ENCODE data around the gene WDR48. TPM values are rescaled to one million over a fixed set of nuclear protein-coding genes. Genes with fewer than 3 reads are reported as not detected.

The WDR48 gene
- total RNA-seq, 3 donors from 2014 or later (not counting 1 experiment from before 2014, with no cell fraction given) = 89.1 to 101 (median 91.5) TPM

- Mint-ChIP-seq H3K4me1 (no peaks in the 10 kb centered on the region), H3K27me3 (ENCODE audit: low read depth in 2 of 2) (peaks cover 15 to 36% of the 10 kb centered on the region in 2 donors), H3K9me3 (no peaks in the 10 kb centered on the region), H3K27ac (no peak overlapping the region), H3K4me3 (no peak overlapping the region), H3K36me3 (no peaks in the 10 kb centered on the region)
- no peak for TF ChIP-seq CTCF (IDR thresholded peaks at IDR 0.05)
- H3K4me3 ChIP-seq (ENCODE audit: low read length) = no peak overlapping the region
- no peaks in the 10 kb centered on the region for H3K4me1 ChIP-seq (ENCODE audit: control insufficient read depth, insufficient read depth, low read length)
- H3K9me3 ChIP-seq (ENCODE audit: control insufficient read depth, insufficient read depth, low read length) = no peaks in the 10 kb centered on the region
- no peak for ATAC-seq
- H3K27ac ChIP-seq (ENCODE audit: low read length) = no peak overlapping the region
- H3K27me3 ChIP-seq (ENCODE audit: control insufficient read depth, insufficient read depth, low read length) = no peaks in the 10 kb centered on the region
- intact Hi-C loops (cut with micrococcal nuclease) = no loop called here
- no peaks in the 10 kb centered on the region for H3K36me3 ChIP-seq (ENCODE audit: control insufficient read depth, insufficient read depth, low read length)
- DNase-seq = no peak
- 96% methylated on average over 3 of the region's 3 CpGs for WGBS (ENCODE audit: insufficient coverage)
Measured at GRCh38 chr3:39115870-39116269, 64.1 kb downstream of the WDR48 start.

DNA sequence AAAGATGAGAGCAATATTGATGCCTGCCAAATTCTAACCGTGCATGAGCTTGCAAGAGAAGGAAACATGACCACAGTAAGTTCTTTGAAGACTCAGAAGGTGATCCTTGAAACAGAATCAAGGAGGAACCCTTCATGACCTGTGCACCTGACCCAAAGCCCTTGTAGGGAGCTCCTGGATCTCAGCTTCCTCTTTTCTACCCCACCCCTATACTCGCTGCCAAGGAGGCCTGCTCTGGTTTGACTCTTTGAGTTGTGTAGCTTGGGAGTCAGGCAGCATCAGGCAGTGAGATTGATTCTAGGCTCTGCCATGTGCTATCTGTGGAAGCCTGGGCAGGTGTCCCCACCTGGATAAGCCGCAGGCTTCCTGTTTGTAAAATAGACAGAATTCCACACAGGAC is 66.3 kb downstream of the WDR48 start:
- Histone ChIP-seq H3K36me3 (ENCODE audit: control insufficient read depth, insufficient read depth, low read length) (no peaks in the 10 kb centered on the region), H3K4me1 (ENCODE audit: control insufficient read depth, insufficient read depth, low read length) (peaks cover 6% of the 10 kb centered on the region), H3K9me3 (ENCODE audit: control insufficient read depth, insufficient read depth, low read length) (no peaks in the 10 kb centered on the region), H3K27me3 (ENCODE audit: control insufficient read depth, insufficient read depth, low read length) (no peaks in the 10 kb centered on the region), H3K27ac (ENCODE audit: low read length) (no peak overlapping the region), H3K4me3 (ENCODE audit: low read length) (no peak overlapping the region)
- H3K9me3 Mint-ChIP-seq = no peaks in the 10 kb centered on the region
- H3K27me3 Mint-ChIP-seq (ENCODE audit: low read depth in 2 of 2) = peaks cover 22 to 42% of the 10 kb centered on the region in 2 donors
- TF ChIP-seq CTCF (IDR thresholded peaks at IDR 0.05) = no peak
- no peaks in the 10 kb centered on the region for H3K4me1 Mint-ChIP-seq
- ATAC-seq = no peak
- intact Hi-C loops (cut with micrococcal nuclease) = no loop called here
- no peaks in the 10 kb centered on the region for H3K36me3 Mint-ChIP-seq
- no peak overlapping the region for H3K27ac Mint-ChIP-seq
- no peak overlapping the region for H3K4me3 Mint-ChIP-seq
- WGBS (ENCODE audit: insufficient coverage) = 82% methylated on average over 3 of the region's 3 CpGs
- DNase-seq = no peak

DNA sequence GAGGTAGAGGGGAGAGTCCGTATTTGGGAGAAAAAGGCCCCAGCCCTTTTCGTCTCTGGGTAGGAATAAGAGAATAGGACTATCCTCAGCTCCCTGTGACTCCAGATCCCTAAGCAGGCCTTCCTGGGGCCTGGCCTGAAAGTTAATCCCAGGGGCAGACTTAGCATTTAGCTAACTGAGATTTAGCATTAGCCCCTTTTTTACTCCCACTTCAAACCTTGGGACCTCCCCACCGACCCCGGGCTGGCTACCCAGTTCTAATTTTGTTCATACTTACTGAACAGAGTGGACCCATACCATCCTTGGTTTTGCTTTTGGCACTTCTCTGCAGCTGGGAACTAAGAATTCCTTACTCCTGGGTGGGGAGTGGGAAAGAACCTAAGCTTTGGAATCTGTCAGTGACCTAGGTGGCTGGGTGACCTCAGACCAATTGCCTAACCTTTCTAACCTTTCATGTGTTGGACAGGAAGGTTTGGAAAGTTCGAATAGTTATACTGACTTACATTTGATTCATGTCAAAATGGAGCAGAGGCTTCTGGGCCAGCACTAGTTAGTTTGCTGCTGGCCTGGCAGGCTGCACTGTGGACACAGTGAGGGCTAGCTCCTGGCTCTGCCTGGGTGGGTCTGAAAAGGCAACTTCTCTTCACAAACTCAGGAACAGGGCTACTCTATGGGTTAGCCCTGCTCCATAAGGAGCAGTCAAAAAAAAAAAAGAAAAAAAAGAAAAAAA is 67.3 kb downstream of the WDR48 start:
- Mint-ChIP-seq H3K4me1 (no peaks in the 10 kb centered on the region), H3K4me3 (no peak overlapping the region), H3K27me3 (ENCODE audit: low read depth in 2 of 2) (peaks cover 22 to 36% of the 10 kb centered on the region in 2 donors), H3K36me3 (no peaks in the 10 kb centered on the region), H3K9me3 (no peaks in the 10 kb centered on the region), H3K27ac (no peak overlapping the region)
- 92% methylated on average over 5 of the region's 5 CpGs for WGBS (ENCODE audit: insufficient coverage)
- ATAC-seq = no peak
- Histone ChIP-seq H3K4me1 (ENCODE audit: control insufficient read depth, insufficient read depth, low read length) (peaks cover 6% of the 10 kb centered on the region), H3K27ac (ENCODE audit: low read length) (no peak overlapping the region), H3K4me3 (ENCODE audit: low read length) (no peak overlapping the region), H3K27me3 (ENCODE audit: control insufficient read depth, insufficient read depth, low read length) (no peaks in the 10 kb centered on the region), H3K9me3 (ENCODE audit: control insufficient read depth, insufficient read depth, low read length) (no peaks in the 10 kb centered on the region), H3K36me3 (ENCODE audit: control insufficient read depth, insufficient read depth, low read length) (no peaks in the 10 kb centered on the region)
- intact Hi-C loops (cut with micrococcal nuclease) = no loop called here
- TF ChIP-seq CTCF (IDR thresholded peaks at IDR 0.05) = no peak
- no peak for DNase-seq

- Mint-ChIP-seq H3K27me3 (ENCODE audit: low read depth in 2 of 2) (peaks cover 22 to 31% of the 10 kb centered on the region in 2 donors), H3K4me1 (peaks cover 0 to 4% of the 10 kb centered on the region in 2 donors), H3K27ac (no peak overlapping the region), H3K4me3 (no peak overlapping the region), H3K9me3 (no peaks in the 10 kb centered on the region), H3K36me3 (no peaks in the 10 kb centered on the region)
- intact Hi-C loops (cut with micrococcal nuclease) = no loop called here
- Histone ChIP-seq H3K4me3 (ENCODE audit: low read length) (no peak overlapping the region), H3K4me1 (ENCODE audit: control insufficient read depth, insufficient read depth, low read length) (peaks cover 9% of the 10 kb centered on the region), H3K27me3 (ENCODE audit: control insufficient read depth, insufficient read depth, low read length) (no peaks in the 10 kb centered on the region), H3K27ac (ENCODE audit: low read length) (no peak overlapping the region), H3K36me3 (ENCODE audit: control insufficient read depth, insufficient read depth, low read length) (no peaks in the 10 kb centered on the region), H3K9me3 (ENCODE audit: control insufficient read depth, insufficient read depth, low read length) (no peaks in the 10 kb centered on the region)
- no peak for TF ChIP-seq CTCF (IDR thresholded peaks at IDR 0.05)
- 50% methylated on average over 1 of the region's 2 CpGs for WGBS (ENCODE audit: insufficient coverage)
- DNase-seq (no peak), ATAC-seq (no peak)
Measured at GRCh38 chr3:39121621-39122020, 69.8 kb downstream of the WDR48 start.
